K562 (cell line): Measurements from ENCODE around the gene AGPAT1. TPM values are rescaled to one million over a fixed set of nuclear protein-coding genes. Genes with fewer than 3 reads are reported as not detected.

Experiments used
- GABPA ChIP-seq: fragments of 200-800 bp; sonication (Bioruptor generic); conservative IDR thresholded peaks from 2 replicates; pipeline ENCODE4 v1.6.1; 2016; ENCODE audit warnings: low read depth, missing genetic modification characterization, missing compliant biosample characterization
- HDAC1 ChIP-seq, 2 experiments: fragments of 450-650 bp; IDR thresholded peaks; 2 replicates each; pipeline ENCODE4 v1.6.1; 2016 to 2017; ENCODE audit warnings: inconsistent platforms in 1 of 2, mild to moderate bottlenecking in 1 of 2, moderate library complexity in 1 of 2
- HDAC6 ChIP-seq: IDR thresholded peaks from 2 replicates; pipeline ENCODE4 v1.6.1; 2012; ENCODE audit warnings: low read depth, mild to moderate bottlenecking, control low read depth, inconsistent platforms, low read length, moderate library complexity
- ILF3 ChIP-seq: fragments of 450-650 bp; IDR thresholded peaks from 2 replicates; pipeline ENCODE4 v1.6.1; 2018; ENCODE audit warnings: antibody characterized with exemption, mild to moderate bottlenecking, moderate library complexity, borderline replicate concordance
- MCM7 ChIP-seq, 2 experiments: fragments of 450-650 bp; IDR thresholded peaks; 2 replicates each; pipeline ENCODE4 v1.6.1; 2016 to 2018
- NFRKB ChIP-seq: fragments of 450-650 bp; IDR thresholded peaks from 2 replicates; pipeline ENCODE4 v1.6.1; 2016; ENCODE audit warnings: low read depth
- NRF1 ChIP-seq, 2 experiments: fragments of 450-650 bp; IDR thresholded peaks in 1 of 2; conservative IDR thresholded peaks in 1 of 2; 2 replicates each; pipeline ENCODE4 v1.6.1; 2014; ENCODE audit warnings: mild to moderate bottlenecking in 2 of 2
- PBX2 ChIP-seq, 2 experiments: IDR thresholded peaks in 1 of 2; conservative IDR thresholded peaks in 1 of 2; 2 replicates each; pipeline ENCODE4 v1.6.1; 2016; ENCODE audit warnings: low read depth in 2 of 2, mild to moderate bottlenecking in 1 of 2, missing compliant biosample characterization in 1 of 2, missing genetic modification characterization in 1 of 2, moderate library complexity in 1 of 2
- PKNOX1 ChIP-seq: fragments of 450-650 bp; IDR thresholded peaks from 2 replicates; pipeline ENCODE4 v1.6.1; 2016
- RNF2 ChIP-seq: sonication (generic); IDR thresholded peaks from 2 replicates; pipeline ENCODE4 v1.6.1; 2016
- TAF1 ChIP-seq: IDR thresholded peaks from 2 replicates; pipeline ENCODE4 v1.6.1; 2011; ENCODE audit warnings: mild to moderate bottlenecking, low read length, moderate library complexity; ENCODE audit not compliant: insufficient read depth, control insufficient read depth, severe bottlenecking; ENCODE audit errors: extremely low read depth
- ZBTB40 ChIP-seq, 2 experiments: fragments of 450-650 bp in 1 of 2; sonication (generic) in 1 of 2; formaldehyde crosslinking in 1 of 2; IDR thresholded peaks; 2 replicates each; pipeline versions ENCODE4 v1.7.1 to v1.9.0; 2016 to 2022; ENCODE audit warnings: inconsistent platforms in 1 of 2, mild to moderate bottlenecking in 1 of 2, missing genetic modification reagents in 1 of 2
- ZNF232 ChIP-seq: sonication (generic); formaldehyde crosslinking; IDR thresholded peaks from 2 replicates; pipeline ENCODE4 v1.8.0; 2022; ENCODE audit warnings: mild to moderate bottlenecking, missing genetic modification reagents
- polyA plus RNA-seq, 8 experiments: library from polyadenylated mRNA; depleted of rRNA in 4 of 8; stranded (reverse) in 5 of 8; unstranded in 3 of 8; fragments of >200 nt; fragmentation: Nextera tagmentation in 2 of 8; fragmentation: Illumina TruSeq in 1 of 8; extraction: Ambion mirVana in 2 of 8; extraction: Trizol in 1 of 8; gene quantifications; 2 replicates each; pipeline versions ENCODE4 v1.2.1 to v1.2.3, GENCODE V29; 2011 to 2014; ENCODE audit warnings: inconsistent platforms in 1 of 8, missing spikeins in 1 of 8
- total RNA-seq, 7 experiments: library from RNA; depleted of rRNA in 6 of 7; stranded (reverse); fragments of >200 nt in 6 of 7; fragmentation: Illumina TruSeq in 2 of 7; extraction: Trizol in 2 of 7; gene quantifications; 2 replicates each; pipeline versions ENCODE4 v1.2.1 to v1.2.3, GENCODE V29; 2011 to 2021; ENCODE audit warnings: low replicate concordance in 1 of 7

Gene AGPAT1
- total and polyA plus RNA-seq, 9 of the 15 experiments (the other 6 are each of a cell fraction or from before 2014, with no cell fraction given), result 37.9 to 176 (median 69.4) TPM

GRCh38 chr6:32178547-32179440, 2.9 kb upstream of the AGPAT1 start (continued):
- TF ChIP-seq ZBTB40 (IDR thresholded peaks at IDR 0.05), result peak; percentile 42; the same call in 1 of the 2 replicates
- TF ChIP-seq ZBTB40 (CRISPR knock-in tag; IDR thresholded peaks at IDR 0.05), result no peak
- no peak; a peak in 1 of 4 replicates for TF ChIP-seq MCM7 (IDR thresholded peaks at IDR 0.05)
- TF ChIP-seq ZNF232, result no peak
- no peak for TF ChIP-seq PKNOX1
- TF ChIP-seq HDAC6, result no peak
- peak in 1 of 2 experiments; percentile 78; a peak in 1 of 4 replicates for TF ChIP-seq HDAC1 (IDR thresholded peaks at IDR 0.05)
- no peak for TF ChIP-seq ILF3
- TF ChIP-seq RNF2, result no peak
- no peak for TF ChIP-seq PBX2 (CRISPR knock-in tag; IDR thresholded peaks at IDR 0.05; ENCODE audit: low read depth)
- TF ChIP-seq PBX2 (tag; conservative IDR thresholded peaks at IDR 0.05; ENCODE audit: low read depth), result no peak
- TF ChIP-seq NRF1 (conservative IDR thresholded peaks at IDR 0.05 in 1 of 2, IDR thresholded peaks at IDR 0.05 in 1 of 2), result no peak
- no peak for TF ChIP-seq GABPA (tag)
- TF ChIP-seq TAF1, result peak; percentile 2
- peak; percentile 61 for TF ChIP-seq NFRKB
